GM12864 (cell line): ENCODE results near the gene QRFPR.

Experiments used
- DNase-seq: peaks from one replicate; pipeline ENCODE4 v3.0.0-alpha.2; 2011; ENCODE audit warnings: low read depth
- H3K4me3 ChIP-seq: 2 replicates; pipeline ENCODE4 v1.5.1; 2011; ENCODE audit warnings: mild to moderate bottlenecking, low read depth, low read length, control low read depth
- TF ChIP-seq, protein P1 (sequence below): IDR thresholded peaks from 2 replicates; pipeline ENCODE4 v1.5.1; 2011; ENCODE audit warnings: low read depth, mild to moderate bottlenecking, moderate library complexity, low read length, control low read depth, inconsistent platforms; ENCODE audit errors: missing control alignments

QRFPR gene

DNA sequence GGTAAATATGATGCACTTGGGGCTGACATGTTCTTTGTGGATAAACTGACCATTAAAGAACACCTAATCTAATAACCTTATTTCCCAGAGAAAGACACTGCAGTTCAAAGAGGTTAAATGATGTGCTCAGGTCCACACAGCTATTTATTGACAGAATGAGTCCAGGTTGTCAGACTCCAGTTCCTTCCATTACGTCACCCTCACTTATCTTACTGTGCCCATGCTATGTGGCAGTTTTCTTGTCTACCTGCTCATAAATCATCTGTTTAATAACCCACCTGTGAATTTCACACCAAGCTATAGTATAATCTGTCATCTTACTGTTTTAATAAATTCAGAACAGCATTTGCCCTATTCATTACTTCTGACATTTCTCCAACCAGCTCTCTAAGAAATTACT, 36.7 kb downstream of the QRFPR start:
- TF ChIP-seq, protein P1, sequence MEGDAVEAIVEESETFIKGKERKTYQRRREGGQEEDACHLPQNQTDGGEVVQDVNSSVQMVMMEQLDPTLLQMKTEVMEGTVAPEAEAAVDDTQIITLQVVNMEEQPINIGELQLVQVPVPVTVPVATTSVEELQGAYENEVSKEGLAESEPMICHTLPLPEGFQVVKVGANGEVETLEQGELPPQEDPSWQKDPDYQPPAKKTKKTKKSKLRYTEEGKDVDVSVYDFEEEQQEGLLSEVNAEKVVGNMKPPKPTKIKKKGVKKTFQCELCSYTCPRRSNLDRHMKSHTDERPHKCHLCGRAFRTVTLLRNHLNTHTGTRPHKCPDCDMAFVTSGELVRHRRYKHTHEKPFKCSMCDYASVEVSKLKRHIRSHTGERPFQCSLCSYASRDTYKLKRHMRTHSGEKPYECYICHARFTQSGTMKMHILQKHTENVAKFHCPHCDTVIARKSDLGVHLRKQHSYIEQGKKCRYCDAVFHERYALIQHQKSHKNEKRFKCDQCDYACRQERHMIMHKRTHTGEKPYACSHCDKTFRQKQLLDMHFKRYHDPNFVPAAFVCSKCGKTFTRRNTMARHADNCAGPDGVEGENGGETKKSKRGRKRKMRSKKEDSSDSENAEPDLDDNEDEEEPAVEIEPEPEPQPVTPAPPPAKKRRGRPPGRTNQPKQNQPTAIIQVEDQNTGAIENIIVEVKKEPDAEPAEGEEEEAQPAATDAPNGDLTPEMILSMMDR, result no peak
- no peak for DNase-seq
- H3K4me3 ChIP-seq, result no peak overlapping the region

DNA sequence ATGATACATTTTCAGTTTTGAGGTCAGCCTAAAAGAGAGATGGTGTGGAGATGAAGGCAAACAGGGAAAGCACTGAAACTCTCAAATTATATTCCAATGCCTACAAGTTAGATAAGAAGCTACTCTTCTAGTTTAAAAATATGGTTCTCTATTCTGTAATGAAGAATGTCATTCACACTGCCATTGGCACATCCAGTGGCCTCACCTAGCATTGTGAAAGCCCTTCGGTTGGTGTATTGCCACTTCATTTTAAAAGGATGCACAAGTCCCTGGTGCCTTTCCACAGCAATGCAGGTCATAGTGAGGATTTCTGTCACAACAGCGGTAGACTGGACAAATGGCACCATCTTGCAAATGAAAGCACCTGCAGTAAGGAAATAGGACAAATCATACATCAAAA, 40.6 kb downstream of the QRFPR start:
- H3K4me3 ChIP-seq, result no peak overlapping the region
- TF ChIP-seq, protein P1, result no peak
- DNase-seq, result no peak

DNA sequence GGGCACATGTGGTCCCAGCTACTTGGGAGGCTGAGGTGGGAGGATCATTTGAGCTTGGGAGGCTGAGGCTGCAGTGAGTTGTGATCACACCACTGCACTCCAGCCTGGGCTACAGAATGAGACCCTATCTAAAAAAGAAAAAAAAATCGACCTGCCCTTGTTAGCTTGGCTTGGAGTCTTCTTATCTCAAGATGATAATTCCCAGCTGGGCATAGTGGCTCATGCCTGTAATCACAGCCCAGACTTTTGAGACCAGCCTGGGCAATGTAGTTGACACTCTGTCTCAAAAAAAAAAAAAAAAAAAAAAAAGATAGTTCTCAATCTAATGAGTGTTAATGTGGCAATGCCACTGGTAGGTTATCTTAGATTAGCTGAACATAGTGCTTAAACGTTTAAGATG, 41.0 kb downstream of the QRFPR start:
- no peak for DNase-seq
- TF ChIP-seq, protein P1, result no peak
- H3K4me3 ChIP-seq, result no peak overlapping the region

DNA sequence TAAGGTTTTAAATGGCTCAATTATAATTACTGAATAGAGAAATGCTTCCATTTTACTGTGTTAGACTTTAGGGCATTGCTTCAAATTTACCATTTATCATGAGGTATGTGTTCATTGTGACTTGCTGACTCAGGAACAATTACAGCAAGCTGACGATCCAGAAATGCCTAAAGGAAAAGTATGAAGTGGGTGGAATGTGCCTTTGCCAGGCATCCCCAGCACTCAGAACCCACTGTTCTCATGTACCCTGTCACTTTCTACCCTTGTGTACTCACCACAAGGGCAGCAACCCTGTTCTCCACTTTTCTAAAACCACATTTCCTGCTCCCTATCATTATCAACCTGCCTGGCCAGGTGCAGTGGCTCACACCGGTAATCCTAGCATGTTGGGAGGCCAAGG, 41.5 kb downstream of the QRFPR start:
- no peak for DNase-seq
- TF ChIP-seq, protein P1, result no peak
- no peak overlapping the region for H3K4me3 ChIP-seq

DNA sequence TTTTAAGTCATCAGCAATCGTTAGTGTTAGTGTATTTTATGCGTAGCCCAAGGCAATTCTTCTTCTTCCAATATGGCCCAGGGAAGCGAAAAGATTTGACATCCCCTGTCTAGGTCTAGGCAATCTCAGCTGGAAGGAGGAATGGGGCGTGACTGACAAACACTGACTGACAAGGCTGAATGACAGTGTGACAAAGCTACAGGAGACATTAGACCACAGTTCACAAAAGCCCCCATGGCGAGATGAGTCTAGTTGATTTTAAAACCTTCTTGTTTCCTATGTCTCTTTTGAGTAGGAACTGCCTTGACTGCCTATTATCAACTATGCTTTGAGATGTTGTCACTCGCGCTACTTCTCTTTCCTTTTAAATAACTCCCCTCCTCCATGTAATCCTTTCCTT, 42.3 kb downstream of the QRFPR start:
- no peak for DNase-seq
- TF ChIP-seq, protein P1, result no peak

DNA sequence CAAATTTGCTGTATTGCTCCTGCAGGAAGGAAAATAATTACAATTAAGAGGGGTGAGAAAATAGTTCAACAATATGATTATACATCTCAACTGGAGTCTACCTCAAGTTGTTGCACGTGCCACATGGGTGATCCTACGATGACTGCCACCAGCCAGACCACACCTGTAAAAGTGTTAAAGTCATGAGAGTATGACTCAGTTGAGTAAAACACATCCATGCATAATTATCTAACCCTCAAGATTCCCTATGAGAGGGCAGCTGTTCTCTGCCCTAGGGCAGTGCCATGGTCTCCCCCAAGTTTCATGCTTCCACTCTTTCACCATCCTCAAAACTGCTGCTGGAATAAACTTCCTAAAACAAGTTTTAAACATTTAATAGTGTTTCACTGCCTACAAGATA, 44.1 kb downstream of the QRFPR start:
- H3K4me3 ChIP-seq, result no peak overlapping the region
- no peak for DNase-seq
- TF ChIP-seq, protein P1, result no peak

More for the DNA sequence above, 42.3 kb downstream of the QRFPR start:
- H3K4me3 ChIP-seq, result no peak overlapping the region

DNA sequence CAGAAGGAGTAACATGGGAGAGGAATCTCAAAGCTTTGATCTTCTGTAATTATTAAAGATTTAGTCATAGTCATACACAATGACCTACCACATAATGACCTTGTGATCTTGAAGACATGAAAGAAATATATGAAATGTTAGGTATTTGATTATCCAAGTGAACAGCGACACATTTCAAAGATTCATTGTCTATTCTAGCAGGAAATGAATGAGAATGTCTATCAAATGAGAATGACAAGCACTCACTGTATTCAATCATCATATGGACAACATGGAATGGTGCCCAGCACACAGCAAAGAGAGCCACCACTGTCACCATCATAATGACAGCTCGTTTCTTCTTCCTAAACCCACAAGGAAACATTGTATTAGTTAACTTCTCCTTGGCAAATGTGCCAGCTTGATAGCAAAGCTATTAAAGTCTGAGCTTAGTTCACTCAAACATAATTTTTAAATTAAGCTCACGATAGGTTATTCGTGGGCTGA, 50.6 kb downstream of the QRFPR start:
- no peak for DNase-seq
- TF ChIP-seq, protein P1, result no peak
- H3K4me3 ChIP-seq, result no peak overlapping the region
